ENCODE results near the gene GIMAP1. TPM values are rescaled to one million over a fixed set of nuclear protein-coding genes. Genes with fewer than 3 reads are reported as not detected.

GIMAP1 gene
- not detected in 2 replicates for total RNA-seq

GRCh38 chr7:150716368-150716767 is at the start of gene GIMAP1:
Gene GIMAP1, plus strand, starts transcription at chr7:150716613. Its CDS starts 2,435 bp downstream, at chr7:150719048.

GRCh38 chr7:150685219-150686029 is 31.0 kb upstream of the GIMAP1 start, which contains the start of gene GIMAP2:
Gene GIMAP2, plus strand, starts transcription at chr7:150685706. Its CDS starts 1,354 bp downstream, at chr7:150687060.

GRCh38 chr7:150737265-150738055 is 21.0 kb downstream of the GIMAP1 start, which contains the start of gene GIMAP5:
Gene GIMAP5, plus strand, starts transcription at chr7:150737418. Its CDS starts 3,467 bp downstream, at chr7:150740885.

Other genes starting within 250 kb of the GIMAP1 start
- gene GIMAP7, start 201.7 kb upstream of the GIMAP1 start, total RNA-seq: not detected in 2 replicates
- gene GIMAP4, start 149.2 kb upstream of the GIMAP1 start, total RNA-seq: not detected in 2 replicates
- gene GIMAP6, start 84.2 kb upstream of the GIMAP1 start, total RNA-seq: not detected in 2 replicates
- gene GIMAP2, start 30.9 kb upstream of the GIMAP1 start, total RNA-seq: not detected in 2 replicates
- gene GIMAP5, start 20.8 kb downstream of the GIMAP1 start, total RNA-seq: not detected in 2 replicates
- not detected in 2 replicates for gene TMEM176B, start 83.8 kb downstream of the GIMAP1 start, total RNA-seq
- gene TMEM176A, start 84.2 kb downstream of the GIMAP1 start, total RNA-seq: 1.1 TPM in 1 of 2 replicates, not detected in the other
- not detected in 2 replicates for gene AOC1, start 135.9 kb downstream of the GIMAP1 start, total RNA-seq

Measured in mesangial cell (primary cell).